Left ventricle myocardium inferior (tissue), 1 donor: ENCODE data around the gene ZER1. TPM values are rescaled to one million over a fixed set of nuclear protein-coding genes. Genes with fewer than 3 reads are reported as not detected.
"Not testable (repeated sequence)": the region's sequence is repeated elsewhere in the genome, so short reads cannot be mapped to it uniquely, and the experiment has no call there.

Experiments used
- DNase-seq: peaks from one replicate; pipeline ENCODE4 v3.0.0-alpha.2; 2020
- H3K27ac ChIP-seq: fragments of 200-600 bp; replicated peaks from 2 replicates; pipeline ENCODE4 v1.8.0; 2021
- H3K27me3 ChIP-seq: fragments of 200-600 bp; 2 replicates; pipeline ENCODE4 v1.8.0; 2021; ENCODE audit warnings: low read depth
- H3K36me3 ChIP-seq: fragments of 200-600 bp; 2 replicates; pipeline ENCODE4 v1.8.0; 2021
- H3K4me1 ChIP-seq: fragments of 200-600 bp; 2 replicates; pipeline ENCODE4 v1.8.0; 2021
- H3K4me3 ChIP-seq: fragments of 200-600 bp; 2 replicates; pipeline ENCODE4 v1.8.0; 2021; ENCODE audit warnings: mild to moderate bottlenecking, moderate library complexity
- H3K9me3 ChIP-seq: fragments of 200-600 bp; replicated peaks from 2 replicates; pipeline ENCODE4 v1.8.0; 2021
- intact Hi-C: fragments of 100-400 bp; cut with micrococcal nuclease; formaldehyde crosslinking; loops from one replicate; pipeline ENCODE4 v1.11.0; 2022
- total RNA-seq: library from RNA; stranded (reverse); fragmentation: NEBNext Ultra II Directional; extraction: Animal tissue kit (Norgen Biotek cat#: 25700); gene quantifications from one replicate; pipeline ENCODE4 v1.2.1, GENCODE V29; 2021
- TF ChIP-seq, protein P1 (sequence below): fragments of 200-600 bp; IDR thresholded peaks from 2 replicates; pipeline ENCODE4 v1.8.0; 2021; ENCODE audit warnings: antibody characterized with exemption, mild to moderate bottlenecking, borderline replicate concordance
- donor health status: DM: no; HTN: yes; CAD: no; lungs with severe emphysema.

Gene ZER1
- total RNA-seq, 1 donor from 2014 or later = 61.6 TPM

DNA sequence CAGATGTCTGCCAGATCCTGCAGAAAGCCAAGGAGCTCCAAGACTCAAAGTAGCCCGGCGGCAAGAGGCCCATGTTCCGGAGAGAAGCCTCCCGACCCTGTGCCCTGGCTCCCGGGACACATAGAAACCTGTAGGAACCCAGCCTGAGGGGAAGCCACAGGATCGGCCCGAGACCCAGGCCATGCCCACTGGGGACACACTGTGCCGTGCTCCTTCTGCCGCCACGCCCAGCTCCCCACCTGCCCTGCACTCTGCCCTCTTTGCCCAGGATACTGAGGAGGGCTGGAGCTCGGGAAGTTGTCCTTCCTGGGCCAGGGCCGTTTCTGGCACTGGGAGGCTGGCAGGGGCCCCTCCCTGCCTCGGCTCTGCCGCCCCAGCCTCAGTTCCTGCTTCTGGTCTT lies 36.1 kb upstream of the ZER1 start:
- H3K27me3 ChIP-seq = no peaks in the 10 kb centered on the region
- intact Hi-C loops = no loop called here
- no peak for DNase-seq
- peaks cover 51% of the 10 kb centered on the region for H3K36me3 ChIP-seq
- H3K4me3 ChIP-seq = no peak overlapping the region
- no peaks in the 10 kb centered on the region for H3K9me3 ChIP-seq
- no peak overlapping the region for H3K27ac ChIP-seq
- TF ChIP-seq, protein P1, sequence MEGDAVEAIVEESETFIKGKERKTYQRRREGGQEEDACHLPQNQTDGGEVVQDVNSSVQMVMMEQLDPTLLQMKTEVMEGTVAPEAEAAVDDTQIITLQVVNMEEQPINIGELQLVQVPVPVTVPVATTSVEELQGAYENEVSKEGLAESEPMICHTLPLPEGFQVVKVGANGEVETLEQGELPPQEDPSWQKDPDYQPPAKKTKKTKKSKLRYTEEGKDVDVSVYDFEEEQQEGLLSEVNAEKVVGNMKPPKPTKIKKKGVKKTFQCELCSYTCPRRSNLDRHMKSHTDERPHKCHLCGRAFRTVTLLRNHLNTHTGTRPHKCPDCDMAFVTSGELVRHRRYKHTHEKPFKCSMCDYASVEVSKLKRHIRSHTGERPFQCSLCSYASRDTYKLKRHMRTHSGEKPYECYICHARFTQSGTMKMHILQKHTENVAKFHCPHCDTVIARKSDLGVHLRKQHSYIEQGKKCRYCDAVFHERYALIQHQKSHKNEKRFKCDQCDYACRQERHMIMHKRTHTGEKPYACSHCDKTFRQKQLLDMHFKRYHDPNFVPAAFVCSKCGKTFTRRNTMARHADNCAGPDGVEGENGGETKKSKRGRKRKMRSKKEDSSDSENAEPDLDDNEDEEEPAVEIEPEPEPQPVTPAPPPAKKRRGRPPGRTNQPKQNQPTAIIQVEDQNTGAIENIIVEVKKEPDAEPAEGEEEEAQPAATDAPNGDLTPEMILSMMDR = no peak
- H3K4me1 ChIP-seq = no peaks in the 10 kb centered on the region

- no peak overlapping the region for H3K27ac ChIP-seq
- DNase-seq = no peak
- intact Hi-C loops = no loop called here
- H3K4me1 ChIP-seq = no peaks in the 10 kb centered on the region
- TF ChIP-seq, protein P1 = no peak
- no peak overlapping the region for H3K4me3 ChIP-seq
- H3K27me3 ChIP-seq = no peaks in the 10 kb centered on the region
- no peaks in the 10 kb centered on the region for H3K9me3 ChIP-seq
- H3K36me3 ChIP-seq = peaks cover 71% of the 10 kb centered on the region
These were observed 33.9 kb upstream of the ZER1 start for GRCh38 chr9:128805661-128806060.

- H3K36me3 ChIP-seq = peaks cover 96% of the 10 kb centered on the region
- H3K9me3 ChIP-seq = no peaks in the 10 kb centered on the region
- no peak overlapping the region for H3K27ac ChIP-seq
- intact Hi-C loops = no loop called here
- no peak overlapping the region for H3K4me3 ChIP-seq
- no peak for DNase-seq
- TF ChIP-seq, protein P1 = no peak
- H3K27me3 ChIP-seq = no peaks in the 10 kb centered on the region
- no peaks in the 10 kb centered on the region for H3K4me1 ChIP-seq
These were observed 30.8 kb upstream of the ZER1 start for GRCh38 chr9:128802482-128802881.

- H3K36me3 ChIP-seq = peaks cover 91% of the 10 kb centered on the region
- H3K27me3 ChIP-seq = no peaks in the 10 kb centered on the region
- no peak for DNase-seq
- no peak overlapping the region for H3K27ac ChIP-seq
- TF ChIP-seq, protein P1 = no peak
- no peak overlapping the region for H3K4me3 ChIP-seq
- H3K9me3 ChIP-seq = no peaks in the 10 kb centered on the region
- no peaks in the 10 kb centered on the region for H3K4me1 ChIP-seq
- intact Hi-C loops = no loop called here
These were observed 28.3 kb upstream of the ZER1 start for GRCh38 chr9:128800061-128800460.

DNA sequence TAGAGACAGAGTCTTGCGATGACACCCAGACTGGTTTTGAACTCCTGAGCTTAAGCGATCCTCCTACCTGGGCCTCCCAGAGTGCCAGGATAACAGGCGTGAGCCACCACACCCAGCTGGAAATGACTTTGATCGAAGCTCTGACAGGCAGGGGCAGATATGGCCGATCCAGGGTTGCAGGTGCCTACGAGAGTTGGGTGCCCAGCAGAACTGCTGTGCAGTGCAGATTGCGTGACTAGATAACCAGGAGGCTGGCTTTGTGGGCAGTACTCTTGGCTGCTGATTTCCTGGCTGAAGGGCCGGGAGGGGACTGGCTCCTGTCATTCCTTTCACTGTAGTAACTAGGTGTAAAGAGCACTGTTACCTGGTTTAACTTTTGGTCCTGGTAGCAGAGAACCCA lies 27.2 kb upstream of the ZER1 start:
- H3K9me3 ChIP-seq = no peaks in the 10 kb centered on the region
- peaks cover 93% of the 10 kb centered on the region for H3K36me3 ChIP-seq
- TF ChIP-seq, protein P1 = no peak
- H3K4me1 ChIP-seq = no peaks in the 10 kb centered on the region
- no peaks in the 10 kb centered on the region for H3K27me3 ChIP-seq
- H3K4me3 ChIP-seq = no peak overlapping the region
- intact Hi-C loops = no loop called here
- no peak overlapping the region for H3K27ac ChIP-seq
- no peak for DNase-seq

GRCh38 chr9:128794961-128795360 lies 23.2 kb upstream of the ZER1 start:
- H3K27me3 ChIP-seq, H3K27ac ChIP-seq, intact Hi-C loops, H3K4me1 ChIP-seq, H3K4me3 ChIP-seq, DNase-seq, H3K9me3 ChIP-seq: not testable (repeated sequence)
- peaks cover 93% of the 10 kb centered on the region for H3K36me3 ChIP-seq
